ENCODE results near the gene AHI1.

The AHI1 gene

GRCh38 chr6:135497412-135498184 is at the start of gene AHI1:
TSS of gene AHI1 (minus strand) at chr6:135497740. CDS start at chr6:135492237, 5,503 bp downstream.
- TF ChIP-seq, protein P1, sequence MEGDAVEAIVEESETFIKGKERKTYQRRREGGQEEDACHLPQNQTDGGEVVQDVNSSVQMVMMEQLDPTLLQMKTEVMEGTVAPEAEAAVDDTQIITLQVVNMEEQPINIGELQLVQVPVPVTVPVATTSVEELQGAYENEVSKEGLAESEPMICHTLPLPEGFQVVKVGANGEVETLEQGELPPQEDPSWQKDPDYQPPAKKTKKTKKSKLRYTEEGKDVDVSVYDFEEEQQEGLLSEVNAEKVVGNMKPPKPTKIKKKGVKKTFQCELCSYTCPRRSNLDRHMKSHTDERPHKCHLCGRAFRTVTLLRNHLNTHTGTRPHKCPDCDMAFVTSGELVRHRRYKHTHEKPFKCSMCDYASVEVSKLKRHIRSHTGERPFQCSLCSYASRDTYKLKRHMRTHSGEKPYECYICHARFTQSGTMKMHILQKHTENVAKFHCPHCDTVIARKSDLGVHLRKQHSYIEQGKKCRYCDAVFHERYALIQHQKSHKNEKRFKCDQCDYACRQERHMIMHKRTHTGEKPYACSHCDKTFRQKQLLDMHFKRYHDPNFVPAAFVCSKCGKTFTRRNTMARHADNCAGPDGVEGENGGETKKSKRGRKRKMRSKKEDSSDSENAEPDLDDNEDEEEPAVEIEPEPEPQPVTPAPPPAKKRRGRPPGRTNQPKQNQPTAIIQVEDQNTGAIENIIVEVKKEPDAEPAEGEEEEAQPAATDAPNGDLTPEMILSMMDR (IDR thresholded peaks at IDR 0.05): peak; percentile 43
- Histone ChIP-seq H3K27ac (peak within 1 kb of the TSS; percentile 40), H3K27me3 (peaks cover 21% of the 10 kb centered on the region), H3K36me3 (no peaks in the 10 kb centered on the region), H3K9me3 (no peaks in the 10 kb centered on the region), H3K4me3 (ENCODE audit: low read depth in 1 of 2, low read length in 1 of 2) (peak within 1 kb of the TSS; percentile 71 to 73), H3K4me1 (ENCODE audit: control insufficient read depth in 1 of 2, insufficient read depth in 1 of 2, low read depth in 1 of 2, low read length in 1 of 2) (peaks cover 11 to 13% of the 10 kb centered on the region in 2 experiments)

- H3K36me3 ChIP-seq: no peaks in the 10 kb centered on the region
- no peaks in the 10 kb centered on the region for H3K27me3 ChIP-seq
- TF ChIP-seq, protein P1 (IDR thresholded peaks at IDR 0.05): no peak
- no peaks in the 10 kb centered on the region for H3K9me3 ChIP-seq
- no peaks in the 10 kb centered on the region for H3K4me1 ChIP-seq (ENCODE audit: control insufficient read depth in 1 of 2, insufficient read depth in 1 of 2, low read depth in 1 of 2, low read length in 1 of 2)
- H3K27ac ChIP-seq: no peak overlapping the region
- H3K4me3 ChIP-seq (ENCODE audit: low read depth in 1 of 2, low read length in 1 of 2): no peak overlapping the region
These were observed 49.3 kb upstream of the AHI1 start for GRCh38 chr6:135546680-135547418.

DNA sequence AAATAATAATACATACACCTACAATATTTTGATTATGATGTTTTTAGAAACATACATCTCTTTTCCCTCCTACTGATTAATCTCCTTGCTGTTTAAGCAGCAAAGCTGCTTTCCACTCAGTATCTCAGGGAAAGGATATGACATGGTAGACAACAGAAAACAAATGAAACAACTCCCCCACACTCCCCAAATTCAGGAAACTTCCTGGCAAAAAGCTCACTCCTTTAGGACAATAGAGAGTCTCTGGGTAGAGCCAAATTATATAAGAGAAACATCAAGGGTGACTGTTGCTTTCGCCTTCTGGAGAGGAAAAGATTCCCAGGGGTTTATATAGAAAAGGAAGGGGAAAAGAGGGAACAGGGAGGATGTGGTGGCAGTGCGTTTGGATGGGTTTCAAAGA is 48.7 kb upstream of the AHI1 start:
- no peaks in the 10 kb centered on the region for H3K4me1 ChIP-seq (ENCODE audit: control insufficient read depth in 1 of 2, insufficient read depth in 1 of 2, low read depth in 1 of 2, low read length in 1 of 2)
- TF ChIP-seq, protein P1 (IDR thresholded peaks at IDR 0.05): no peak
- H3K27me3 ChIP-seq: no peaks in the 10 kb centered on the region
- no peak overlapping the region for H3K4me3 ChIP-seq (ENCODE audit: low read depth in 1 of 2, low read length in 1 of 2)
- H3K27ac ChIP-seq: no peak overlapping the region
- H3K9me3 ChIP-seq: no peaks in the 10 kb centered on the region
- H3K36me3 ChIP-seq: no peaks in the 10 kb centered on the region

DNA sequence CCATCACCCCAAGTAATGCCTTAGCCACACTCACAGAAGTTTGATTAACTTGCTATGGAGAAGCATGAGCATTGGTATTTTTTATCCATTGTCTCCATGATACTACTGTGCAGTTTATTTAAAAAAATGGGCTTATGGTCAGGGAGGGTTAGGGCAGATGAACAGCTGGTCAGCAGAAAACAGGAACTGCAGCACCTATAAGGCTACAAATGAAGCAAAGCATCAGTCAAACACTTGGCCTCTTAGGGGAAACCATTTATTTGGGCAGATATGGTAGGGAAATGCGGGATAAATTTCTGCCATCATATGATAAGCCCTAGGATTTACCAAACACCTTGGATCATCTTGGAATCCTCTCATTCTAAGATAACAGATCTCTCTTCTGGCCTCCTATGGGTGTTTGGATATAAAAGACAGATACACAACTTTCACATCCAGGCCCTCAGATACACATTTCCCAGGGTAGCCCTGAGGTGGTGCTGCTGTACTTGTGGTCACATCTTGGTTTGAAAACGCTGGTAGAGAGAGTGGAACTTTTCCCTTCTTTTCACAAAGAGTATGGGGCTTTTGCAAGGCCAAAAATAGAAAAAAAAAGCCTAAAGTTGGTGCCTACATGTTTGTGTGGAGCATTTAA is 42.8 kb upstream of the AHI1 start:
- no peaks in the 10 kb centered on the region for H3K36me3 ChIP-seq
- no peaks in the 10 kb centered on the region for H3K4me1 ChIP-seq (ENCODE audit: control insufficient read depth in 1 of 2, insufficient read depth in 1 of 2, low read depth in 1 of 2, low read length in 1 of 2)
- TF ChIP-seq, protein P1 (IDR thresholded peaks at IDR 0.05): no peak
- no peaks in the 10 kb centered on the region for H3K27me3 ChIP-seq
- H3K9me3 ChIP-seq: no peaks in the 10 kb centered on the region
- H3K27ac ChIP-seq: no peak overlapping the region
- no peak overlapping the region for H3K4me3 ChIP-seq (ENCODE audit: low read depth in 1 of 2, low read length in 1 of 2)

- Histone ChIP-seq H3K9me3 (no peaks in the 10 kb centered on the region), H3K27ac (no peak overlapping the region), H3K36me3 (no peaks in the 10 kb centered on the region), H3K4me1 (ENCODE audit: control insufficient read depth in 1 of 2, insufficient read depth in 1 of 2, low read depth in 1 of 2, low read length in 1 of 2) (no peaks in the 10 kb centered on the region), H3K27me3 (no peaks in the 10 kb centered on the region), H3K4me3 (ENCODE audit: low read depth in 1 of 2, low read length in 1 of 2) (no peak overlapping the region)
- TF ChIP-seq, protein P1 (IDR thresholded peaks at IDR 0.05): no peak
These were observed 40.3 kb upstream of the AHI1 start for GRCh38 chr6:135537741-135538301.
